GM21737 (cell line): Measurements from ENCODE around the gene TGFBR3.
A peak's percentile ranks its signal among the peaks of the same experiment; 100 is the strongest.
"Not testable (repeated sequence)": the region's sequence is repeated elsewhere in the genome, so short reads cannot be mapped to it uniquely, and the experiment has no call there.

Experiments used
- ATAC-seq: cut with Tn5 transposase; IDR thresholded peaks from one replicate; pipeline ENCODE4 v1.9.1; 2021; ENCODE audit warnings: mild to moderate bottlenecking, moderate library complexity; ENCODE audit not compliant: unreplicated experiment

The TGFBR3 gene

DNA sequence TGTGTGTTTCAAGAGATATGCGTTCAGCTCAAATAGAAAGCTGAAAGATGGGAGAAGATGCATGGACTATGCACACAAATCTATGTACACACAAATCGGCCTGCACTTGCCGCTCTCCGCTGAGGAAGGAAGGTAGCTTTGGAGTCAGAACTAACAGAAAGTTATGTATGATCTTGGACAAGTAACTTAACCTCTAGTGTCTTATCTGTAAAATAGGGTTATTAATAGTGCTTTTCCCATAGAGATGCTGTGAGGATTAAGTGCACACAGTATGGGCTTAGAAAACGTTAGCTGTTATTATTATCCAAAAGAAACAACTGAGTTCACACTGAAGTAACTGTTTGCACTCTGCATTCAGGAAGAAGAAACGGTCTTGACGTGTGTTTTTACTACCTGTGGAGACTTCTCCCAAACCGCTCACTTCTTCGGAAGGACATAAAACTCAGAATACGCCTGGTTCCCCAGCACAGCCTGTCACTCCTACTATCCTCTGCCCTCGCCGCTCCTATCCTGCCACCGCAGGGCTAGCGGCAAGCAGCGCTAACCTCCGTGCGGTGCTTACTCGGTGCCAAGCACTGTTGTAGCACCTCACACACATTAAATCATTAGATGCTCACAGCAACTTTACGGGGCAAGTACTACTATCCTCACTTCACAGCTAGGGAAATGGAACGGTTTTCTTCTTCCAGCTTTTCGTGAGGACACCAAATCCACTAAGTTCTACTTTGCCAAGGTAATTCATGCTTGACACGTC lies 1.3 kb downstream of the TGFBR3 start:
- no peak for ATAC-seq

DNA sequence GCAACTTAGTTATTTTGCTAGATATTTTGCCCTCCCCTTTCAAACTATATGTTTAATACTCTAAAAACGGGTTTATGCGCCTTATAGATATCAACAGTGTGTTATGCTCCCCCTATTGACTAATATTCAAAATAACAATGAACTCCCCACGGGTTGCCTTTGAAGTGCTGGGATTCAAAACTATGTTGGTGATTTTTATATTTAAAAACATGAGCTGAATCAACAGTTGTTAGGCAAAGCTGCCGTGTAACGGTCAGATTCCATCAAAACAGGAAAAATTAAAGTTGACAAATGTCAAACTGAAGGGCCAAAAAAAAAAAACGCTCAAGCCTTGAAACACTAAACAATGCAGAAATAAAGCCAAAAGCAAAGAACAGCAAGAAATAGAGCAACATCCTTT lies 2.5 kb downstream of the TGFBR3 start:
- ATAC-seq: no peak

DNA sequence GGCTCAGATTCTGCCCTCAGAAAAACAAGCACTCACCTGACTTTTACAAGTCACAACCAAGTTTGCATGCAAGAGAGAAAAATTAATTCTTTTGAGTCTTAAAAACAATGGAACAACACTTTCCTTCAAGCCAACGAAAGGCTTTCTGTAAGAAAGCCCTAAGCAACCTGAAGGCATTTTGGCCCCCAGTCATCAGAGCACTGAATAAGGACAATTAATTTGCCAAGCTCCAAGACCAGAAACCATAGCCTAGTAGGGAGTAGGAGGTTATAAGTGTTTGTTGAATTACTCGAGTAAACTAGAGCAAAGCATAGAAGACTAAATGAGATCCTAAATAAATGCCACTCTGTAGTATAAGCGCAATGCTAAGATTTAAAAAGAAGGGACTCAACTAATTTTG lies 4.7 kb downstream of the TGFBR3 start:
- ATAC-seq: no peak

DNA sequence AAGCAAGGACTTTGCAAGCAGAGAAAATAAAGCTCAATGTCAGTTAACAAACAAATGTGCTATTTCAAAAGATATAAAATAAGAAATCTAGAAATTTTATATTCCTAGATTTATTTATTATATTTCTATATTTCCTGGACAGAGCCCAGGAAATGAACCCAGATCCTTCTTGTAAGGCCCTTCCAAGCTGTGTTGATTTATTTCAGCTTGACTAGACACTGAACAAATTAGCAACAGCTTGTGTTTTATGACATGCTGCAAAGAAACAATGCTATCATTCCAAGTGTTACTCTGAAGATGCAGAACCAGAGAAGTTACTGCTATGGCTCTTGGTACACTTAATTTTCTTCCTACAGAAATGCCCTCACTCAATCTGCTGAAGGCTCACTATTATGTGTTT lies 6.2 kb downstream of the TGFBR3 start:
- ATAC-seq: no peak

DNA sequence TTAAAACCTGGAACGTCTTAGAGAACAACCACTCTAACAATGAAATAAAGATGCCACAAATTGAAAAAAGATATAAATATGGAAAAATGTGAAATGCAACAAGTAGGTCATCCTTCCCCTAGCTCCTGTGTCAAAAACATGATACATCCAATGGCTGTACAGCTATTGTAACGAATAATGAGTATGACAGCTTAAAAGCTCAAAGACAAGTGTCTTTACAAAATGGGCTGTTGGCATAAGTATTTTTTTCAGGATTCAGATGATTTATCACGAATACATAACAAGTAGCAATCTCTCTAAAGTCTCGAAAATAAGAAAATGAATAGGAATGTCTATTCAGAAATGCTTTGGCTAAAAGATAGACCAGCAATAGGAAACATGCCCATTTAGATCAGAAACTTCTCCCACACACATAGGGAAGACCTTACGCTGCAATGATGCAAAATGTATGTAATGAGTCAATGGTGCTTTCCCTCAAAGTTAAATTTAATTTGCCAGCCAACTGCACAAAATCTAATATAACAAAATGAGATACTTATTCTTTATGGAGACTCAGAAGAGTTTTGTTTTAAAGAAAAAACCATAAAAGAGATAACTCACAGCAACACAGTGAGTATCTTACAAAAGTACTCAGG lies 8.3 kb downstream of the TGFBR3 start:
- no peak for ATAC-seq

DNA sequence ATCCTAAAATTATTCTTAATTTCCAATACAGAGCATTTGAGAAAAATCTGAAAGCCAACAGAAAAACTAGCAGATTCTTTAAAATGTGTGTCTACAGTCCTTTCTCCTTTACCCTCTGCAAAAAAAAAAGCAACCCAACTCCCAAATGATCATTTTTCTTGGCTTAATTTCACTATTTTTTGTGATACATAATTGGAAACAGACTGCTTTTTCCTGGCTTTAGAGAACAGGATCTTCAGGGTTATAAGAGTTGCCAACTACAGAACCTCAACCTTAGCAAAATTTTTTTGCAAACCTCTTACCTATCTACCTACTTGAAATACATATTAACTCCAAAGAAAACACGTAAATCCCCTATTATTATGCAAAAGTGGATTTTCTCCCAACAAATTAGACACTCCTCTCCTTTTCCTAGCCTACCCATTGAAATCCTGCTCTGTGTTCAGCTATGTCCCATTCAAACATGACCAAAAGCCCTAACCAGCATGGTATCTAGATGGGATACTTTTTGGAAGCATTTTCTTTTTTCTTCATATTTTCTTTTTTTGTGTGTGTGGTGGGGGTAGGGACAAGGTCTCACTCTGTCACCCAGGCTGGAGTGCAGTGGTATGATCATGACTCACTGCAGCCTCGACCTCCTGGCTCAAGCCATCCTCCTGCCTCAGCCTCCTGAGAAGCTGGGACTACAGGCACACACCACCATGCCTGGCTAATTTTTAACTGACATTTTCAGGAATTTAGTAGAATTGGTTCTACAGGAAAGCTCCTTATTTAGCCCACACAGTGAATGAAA lies 9.0 kb downstream of the TGFBR3 start:
- no peak for ATAC-seq

DNA sequence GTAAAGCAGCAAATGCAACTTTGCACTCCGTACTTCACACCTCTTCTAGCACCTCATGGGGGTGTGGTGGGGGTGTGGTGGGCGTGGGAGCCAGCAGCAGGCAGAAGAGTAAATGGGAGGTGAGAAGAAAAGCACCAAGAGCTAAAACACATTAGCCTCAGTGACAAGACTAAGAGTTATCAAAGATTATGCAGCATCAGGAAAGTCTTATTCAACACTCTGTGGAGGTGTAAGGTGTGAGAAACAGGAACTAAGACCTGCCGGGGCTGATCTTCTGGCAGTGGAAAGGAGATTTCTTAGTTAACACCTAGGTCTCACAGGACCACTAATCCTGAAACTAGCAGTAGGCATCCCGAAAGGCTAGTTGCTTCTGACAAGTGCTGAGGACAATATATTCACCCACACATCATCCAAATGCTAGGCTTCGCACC lies 9.9 kb downstream of the TGFBR3 start:
- peak; percentile 77 for ATAC-seq

DNA sequence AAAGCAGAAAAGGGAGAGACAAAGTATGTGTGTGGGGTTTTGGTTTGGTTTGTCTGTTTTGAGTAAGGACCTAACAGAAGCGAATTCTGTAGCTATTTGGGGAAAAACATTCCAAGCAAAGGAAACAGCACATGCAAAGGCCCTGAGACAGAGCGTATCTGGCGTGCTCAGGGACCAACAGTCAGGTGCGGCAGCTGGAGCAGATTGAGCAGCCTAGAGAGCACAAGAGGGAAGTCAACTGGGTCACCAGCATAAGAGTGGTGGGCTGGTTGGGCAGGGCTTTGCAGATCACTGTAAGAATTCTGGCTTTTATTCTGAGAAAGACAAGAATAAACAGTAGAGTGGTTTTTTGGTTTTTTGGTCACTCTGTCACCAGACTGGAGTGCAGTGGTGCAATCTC lies 11.8 kb downstream of the TGFBR3 start:
- ATAC-seq: no peak

DNA sequence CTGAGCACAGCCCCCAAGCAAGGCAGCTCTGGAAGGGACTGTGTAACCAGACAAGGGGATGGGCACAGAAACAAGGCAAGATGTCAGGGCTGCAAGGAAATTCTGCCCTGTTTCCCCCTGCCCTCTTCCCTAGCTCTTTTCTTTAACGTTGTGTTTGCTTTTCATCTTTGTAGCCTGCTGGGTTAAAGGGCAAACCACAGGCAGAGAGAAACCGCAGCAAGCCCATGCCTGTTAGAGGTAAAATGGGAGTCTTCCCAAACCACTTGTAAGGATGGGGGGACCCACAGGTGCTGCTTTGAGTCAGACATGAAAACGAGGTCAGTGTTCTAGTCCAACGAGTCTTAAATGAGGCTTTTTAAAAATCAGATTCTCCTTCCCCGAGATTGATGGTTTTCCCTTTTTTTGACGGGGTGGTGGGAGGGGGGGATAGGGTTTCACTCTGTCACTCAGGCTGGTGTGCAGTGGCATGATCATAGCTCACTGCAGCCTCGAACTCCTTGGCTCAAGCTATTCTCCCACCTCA lies 13.3 kb downstream of the TGFBR3 start:
- no peak for ATAC-seq

DNA sequence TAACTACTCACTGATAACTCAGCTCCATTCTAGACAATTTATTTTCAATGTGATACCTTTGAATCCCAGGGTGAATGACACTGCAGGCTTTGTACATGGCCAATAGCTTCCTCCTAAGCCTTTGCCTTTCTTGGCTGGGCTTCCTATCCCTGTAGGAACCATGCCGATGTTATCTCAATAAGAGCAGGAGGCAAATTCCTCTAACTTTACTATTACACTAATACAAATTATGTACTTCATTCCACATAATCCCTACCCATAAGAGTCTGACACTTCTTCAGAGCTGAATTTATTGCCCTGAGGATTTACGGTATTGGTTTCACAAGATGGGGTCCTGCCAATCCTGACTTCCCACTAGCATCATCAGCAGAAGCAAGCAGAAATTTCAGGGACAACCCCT lies 14.0 kb downstream of the TGFBR3 start:
- no peak for ATAC-seq

DNA sequence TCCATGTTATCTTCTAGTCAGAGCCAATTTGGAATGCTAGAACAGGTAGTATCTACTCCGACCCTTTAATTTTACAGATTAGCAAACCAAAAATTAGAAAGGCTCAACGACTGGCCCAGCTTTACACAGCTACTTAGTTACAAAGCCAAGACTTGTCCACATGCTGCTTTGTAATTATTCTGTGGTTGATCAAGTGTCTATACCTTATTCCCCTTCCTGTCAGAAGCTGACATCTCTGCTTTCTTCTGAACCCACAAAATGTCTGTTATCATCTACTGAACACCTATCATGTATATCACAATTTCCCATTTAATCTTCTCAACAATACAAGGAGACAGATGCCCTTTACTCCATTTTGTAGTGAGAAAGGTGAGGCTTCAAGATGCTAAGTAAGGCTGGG lies 15.6 kb downstream of the TGFBR3 start:
- no peak for ATAC-seq

DNA sequence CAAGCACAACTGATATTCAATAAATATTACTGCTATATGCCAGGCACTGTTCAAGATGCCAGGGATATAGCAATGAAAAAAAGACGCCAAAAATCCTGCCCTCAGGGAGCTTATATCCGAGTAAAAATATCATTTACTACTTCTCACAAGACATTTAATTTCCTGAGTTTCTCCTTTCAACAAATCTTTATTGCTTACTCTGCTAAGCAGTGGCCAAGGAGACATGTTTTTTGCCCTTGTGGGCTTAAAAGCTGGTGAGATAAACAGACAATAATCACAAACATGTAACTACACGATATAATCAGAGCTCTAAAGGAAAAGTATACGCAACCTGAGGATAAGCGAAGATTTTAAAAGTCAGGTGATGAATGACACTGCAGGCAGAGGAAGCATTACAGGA lies 19.5 kb downstream of the TGFBR3 start:
- ATAC-seq: no peak

DNA sequence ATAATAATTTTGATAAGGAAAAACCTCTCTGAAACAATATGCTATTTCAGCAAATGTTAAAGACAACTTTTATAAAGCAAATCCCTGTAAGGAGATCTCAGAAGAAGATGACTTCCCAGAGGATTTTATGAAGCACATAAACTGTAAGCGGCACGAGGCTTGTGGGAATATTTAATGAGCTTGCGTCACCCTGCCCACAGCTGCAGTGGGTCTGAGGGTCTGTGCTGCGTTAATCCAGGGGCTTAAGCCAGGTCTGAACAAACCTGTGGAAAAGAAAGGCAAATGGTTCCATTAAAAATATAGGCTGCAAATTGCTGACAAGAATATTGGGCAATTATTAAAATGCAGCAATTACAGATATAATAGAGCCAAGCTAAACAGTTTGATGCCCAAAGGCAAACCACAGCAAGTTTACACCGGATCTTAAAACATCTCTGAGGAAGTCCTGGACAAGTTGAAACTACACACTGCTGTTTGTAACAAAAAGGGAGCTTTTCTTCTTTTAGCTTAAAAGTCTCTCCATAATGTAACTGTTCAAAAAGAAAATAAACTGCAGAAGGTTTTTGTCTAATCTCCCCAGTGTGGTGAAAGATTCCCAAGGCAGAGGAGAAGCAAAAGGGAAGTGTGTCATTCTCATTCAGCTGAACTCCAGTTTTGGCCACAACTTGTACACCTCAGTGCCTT lies 21.8 kb downstream of the TGFBR3 start:
- ATAC-seq: no peak

DNA sequence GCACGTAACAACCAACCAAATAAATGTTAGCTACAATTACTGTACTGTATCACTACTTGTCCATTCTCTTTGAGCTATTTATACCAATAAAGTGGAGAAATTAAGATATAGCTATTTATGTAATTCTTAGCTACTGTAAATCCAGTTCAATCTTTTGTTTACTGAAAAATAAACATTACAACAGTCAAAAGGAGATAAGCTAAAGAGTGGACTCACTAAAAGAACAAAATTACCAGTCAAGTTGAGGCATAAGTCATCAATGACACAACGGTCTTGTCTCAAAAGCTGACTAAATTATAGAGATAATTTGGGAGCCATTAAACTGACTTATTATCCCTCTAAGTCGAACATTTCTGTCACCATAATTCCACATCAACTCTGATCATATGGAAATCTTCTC lies 22.5 kb downstream of the TGFBR3 start:
- ATAC-seq: no peak

DNA sequence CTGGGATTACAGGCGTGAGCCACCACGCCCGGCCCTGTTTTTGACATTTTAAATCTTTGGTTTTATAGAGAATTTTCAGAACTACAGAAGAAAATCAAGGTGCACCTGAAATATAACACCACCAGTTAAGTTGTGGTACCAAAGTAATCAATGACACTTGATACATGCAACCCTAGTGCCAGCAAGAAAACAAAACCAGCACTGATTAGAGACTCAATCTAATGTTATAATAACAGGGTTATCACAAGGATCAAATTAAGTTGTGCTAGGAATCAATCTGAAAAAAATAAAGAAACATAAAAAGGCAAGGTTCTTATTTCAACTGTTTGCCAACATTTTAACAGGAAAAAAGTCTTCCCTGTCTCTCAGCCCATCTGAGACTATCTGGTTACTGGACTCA lies 23.8 kb downstream of the TGFBR3 start:
- no peak for ATAC-seq

DNA sequence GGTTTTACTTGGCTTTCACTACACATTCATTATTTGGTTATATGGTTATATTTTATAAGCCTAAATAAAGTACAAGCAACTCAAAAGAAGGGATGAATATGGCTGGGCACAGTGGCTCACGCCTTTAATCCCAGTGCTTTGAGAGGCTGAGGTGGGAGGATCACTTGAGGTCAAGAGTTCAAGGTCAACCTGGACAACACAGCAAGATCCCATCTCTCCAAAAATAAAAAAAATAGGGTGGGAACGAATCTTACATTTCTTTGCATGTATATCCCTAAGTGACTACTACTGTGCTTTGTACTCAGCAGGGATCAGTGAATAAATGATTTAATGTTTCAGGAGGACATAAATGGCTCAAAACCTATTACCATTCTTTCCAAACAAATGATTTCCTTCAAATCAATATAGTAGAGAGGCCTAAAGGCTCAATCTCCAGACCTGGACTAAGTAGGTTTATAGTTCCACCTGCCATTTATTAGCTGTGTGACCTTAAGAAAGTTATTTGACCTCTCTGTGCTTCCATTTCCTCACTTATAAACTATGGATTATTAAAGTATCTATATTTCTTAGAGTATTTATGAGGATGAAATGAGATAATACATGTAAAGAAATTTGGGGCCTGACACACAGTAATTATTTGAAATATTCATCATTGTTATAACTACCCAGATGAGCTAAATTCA lies 28.3 kb downstream of the TGFBR3 start:
- no peak for ATAC-seq

DNA sequence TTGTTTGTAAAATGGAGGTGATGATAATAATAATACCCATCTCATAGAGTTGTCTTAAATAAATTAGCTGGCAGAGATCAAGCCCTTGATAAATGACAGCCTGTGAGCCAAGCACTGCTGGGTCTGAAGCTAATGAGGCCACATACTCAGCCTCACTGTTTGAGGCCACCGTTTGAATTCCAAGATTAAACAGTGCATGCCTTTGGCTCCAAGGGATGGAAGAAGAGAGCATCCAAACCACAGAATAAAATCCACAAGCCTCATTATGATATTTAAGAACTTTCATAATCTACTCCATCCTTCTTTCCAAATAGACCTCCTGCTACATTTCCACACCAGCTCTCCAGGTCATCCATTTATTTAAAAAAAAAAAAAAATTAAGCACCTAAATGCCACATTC lies 29.0 kb downstream of the TGFBR3 start:
- no peak for ATAC-seq

DNA sequence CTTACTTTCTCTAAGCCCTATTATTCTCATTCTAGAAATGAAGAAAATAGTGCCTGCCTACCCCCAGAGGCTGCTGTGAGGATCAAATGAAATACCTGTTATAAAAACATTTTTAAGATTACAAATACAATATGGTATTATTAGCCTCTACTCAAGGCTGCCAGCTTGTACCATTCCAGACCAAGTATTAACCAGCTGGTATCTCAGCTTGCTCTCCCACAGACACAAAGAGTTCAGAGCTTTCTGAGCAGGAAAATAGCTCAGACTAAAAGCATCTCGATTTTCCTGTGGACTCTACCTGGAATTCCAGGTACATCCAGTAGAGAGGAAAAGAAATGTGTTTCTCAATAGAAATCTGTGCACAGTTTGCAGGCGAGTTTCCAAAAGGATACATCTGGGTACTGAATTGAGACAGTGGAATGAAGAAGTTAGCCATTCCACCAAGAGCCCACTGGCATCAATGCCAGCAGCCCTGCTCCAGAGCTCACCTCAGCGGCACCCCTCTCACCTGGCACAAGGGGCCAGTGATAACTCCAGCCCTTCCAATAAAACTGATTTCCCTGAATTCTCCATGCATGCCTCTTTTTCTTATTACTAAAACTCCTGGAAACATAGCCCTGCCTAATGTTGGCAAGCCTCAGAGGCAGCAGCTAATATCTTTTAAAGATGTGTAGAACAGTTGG lies 31.0 kb downstream of the TGFBR3 start:
- ATAC-seq: no peak

DNA sequence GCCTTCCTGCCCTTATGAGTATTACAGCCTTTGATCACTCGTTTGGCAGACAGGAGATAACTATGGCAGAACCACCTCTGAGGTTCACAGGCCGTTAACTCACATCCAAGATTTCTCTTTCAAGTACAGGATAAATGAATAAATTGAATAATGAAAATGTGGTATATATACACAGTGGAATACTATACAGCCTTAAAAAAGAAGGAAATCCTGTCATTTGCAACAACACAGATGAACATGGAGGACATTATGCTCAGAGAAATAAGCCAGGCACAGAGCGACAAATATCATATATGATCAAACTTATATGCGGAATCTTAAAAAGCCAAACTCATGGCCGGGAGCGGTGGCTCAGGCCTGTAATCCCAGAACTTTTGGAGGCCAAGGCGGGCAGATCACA lies 32.6 kb downstream of the TGFBR3 start:
- no peak for ATAC-seq

DNA sequence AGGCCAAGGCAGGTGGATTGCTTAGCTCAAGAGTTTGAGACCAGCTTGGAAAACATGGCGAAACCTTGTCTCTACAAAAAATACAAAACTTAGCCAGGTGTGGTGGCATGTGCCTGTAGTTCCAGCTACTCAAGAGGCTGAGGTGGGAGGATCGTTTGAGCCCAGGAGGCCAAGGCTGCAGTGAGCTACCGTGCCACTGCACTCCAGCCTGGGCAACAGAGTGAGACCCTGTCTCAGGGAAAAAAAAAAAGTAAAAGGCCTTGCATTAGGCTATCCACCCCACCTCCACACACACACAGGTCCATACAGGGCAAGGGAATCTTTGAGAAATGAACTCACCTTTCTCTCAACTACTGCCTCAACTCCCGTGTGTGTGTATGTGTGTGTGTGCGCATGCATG lies 33.9 kb downstream of the TGFBR3 start:
- ATAC-seq: not testable (repeated sequence)
